Activated CD8-positive, alpha-beta memory T cell treated with anti-CD3 and anti-CD28 coated beads for 1 hour (primary cell): ENCODE data around the gene STRN3.

Source experiments
- DNase-seq, 2 donors: peaks; one replicate each; pipeline ENCODE4 v3.0.0-alpha.2; 2020; ENCODE audit warnings: low read depth in 1 of 2; ENCODE audit errors: extremely low read depth in 1 of 2

Gene STRN3

DNA sequence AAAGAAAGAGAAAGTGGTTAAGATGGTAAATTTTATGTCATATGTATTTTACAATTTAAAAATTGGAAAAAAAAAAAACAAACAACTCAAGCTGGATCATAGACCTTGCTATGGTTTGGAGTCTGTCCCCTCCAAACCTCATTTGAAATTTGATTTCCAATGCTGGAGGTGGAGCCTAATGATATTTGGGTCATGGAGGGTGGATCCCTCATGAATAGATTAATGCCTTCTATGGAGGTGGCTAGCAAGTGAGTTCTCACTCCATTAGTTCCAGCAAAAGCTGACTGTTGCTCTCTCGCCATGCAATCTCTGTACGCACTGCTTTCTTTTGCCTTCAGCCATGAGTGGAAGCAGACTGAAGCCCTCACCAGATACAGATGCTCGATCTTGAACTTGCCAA is 22.9 kb downstream of the STRN3 start:
- no peak for DNase-seq

DNA sequence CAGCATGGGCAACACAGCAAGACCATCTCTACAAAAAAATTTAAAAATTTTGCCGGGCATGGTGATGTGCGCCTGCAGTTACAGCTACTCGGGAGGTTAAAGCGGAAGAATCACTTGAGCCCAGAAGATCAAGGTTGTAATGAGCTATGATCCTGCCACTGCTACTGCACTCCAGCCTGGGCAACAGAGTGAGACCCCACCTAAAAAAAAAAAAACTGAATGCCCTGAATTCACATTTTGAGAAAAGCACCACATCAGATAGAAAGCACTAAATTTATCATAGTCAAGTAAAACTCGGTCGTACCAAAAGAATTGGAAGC is 24.9 kb downstream of the STRN3 start:
- DNase-seq: no peak

DNA sequence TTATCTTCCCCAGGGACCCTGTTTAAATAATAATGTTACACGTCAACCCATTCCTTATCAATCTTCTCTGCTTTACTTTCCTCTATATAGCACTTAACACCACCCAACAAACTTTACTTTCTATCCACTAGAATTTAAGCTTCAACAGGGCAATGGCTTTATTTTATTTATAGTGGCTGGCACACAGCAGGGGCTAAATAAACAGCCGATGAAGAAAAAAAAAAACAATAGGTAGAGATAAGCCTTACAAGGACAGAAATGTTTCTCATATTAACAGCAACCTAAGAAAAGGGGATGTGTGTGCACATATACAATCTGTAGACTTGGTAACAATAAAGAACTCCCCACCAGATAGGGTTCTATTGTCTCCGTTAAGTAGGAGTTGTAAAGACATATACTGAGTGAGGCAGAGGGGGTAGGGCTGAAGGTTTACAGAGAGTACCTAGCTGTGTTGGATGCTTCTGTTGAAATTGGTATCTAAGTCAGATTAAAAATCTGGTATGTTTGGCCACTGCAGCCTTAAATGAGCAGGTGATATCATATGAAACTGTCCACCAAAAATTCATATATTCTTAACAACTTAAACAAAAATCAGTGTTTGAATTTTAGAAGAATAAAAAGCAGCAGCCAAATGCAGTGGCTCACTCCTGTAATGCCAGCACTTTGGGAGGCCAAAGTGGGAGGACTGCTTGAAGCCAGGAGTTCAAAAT is 25.4 kb downstream of the STRN3 start:
- DNase-seq: no peak

DNA sequence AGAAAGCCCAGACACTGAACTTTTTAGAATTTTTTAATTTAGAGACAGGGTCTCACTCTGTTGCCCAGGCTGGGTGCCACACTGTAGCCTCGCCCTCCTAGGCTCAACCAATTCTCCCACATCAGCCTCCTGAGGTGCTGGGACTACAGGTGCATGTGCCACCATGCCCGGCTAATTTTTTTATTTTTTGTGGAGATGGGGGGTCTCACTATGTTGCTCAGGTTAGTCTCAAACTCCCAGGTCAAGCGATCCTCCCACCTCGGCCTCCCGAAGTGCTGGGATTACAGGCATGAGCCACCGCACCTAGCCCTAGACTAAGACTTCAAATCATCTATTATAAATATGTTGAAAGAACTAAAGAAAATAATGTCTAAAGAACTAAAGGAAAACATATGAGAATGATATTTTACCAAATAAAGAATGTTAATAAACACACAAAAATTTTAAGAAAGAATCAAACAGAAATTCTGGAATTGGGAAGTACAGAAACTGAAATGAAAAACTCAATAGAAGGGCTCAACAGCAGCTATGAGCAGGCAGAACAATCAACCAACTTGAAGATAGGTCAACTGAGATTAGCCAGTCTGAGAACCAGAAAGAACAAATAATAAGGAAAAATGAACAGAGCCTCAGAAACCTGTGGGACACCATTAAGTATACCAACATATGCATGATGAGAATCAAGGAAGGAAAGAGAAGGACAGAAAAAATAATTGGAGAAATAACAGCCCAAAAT is 27.0 kb downstream of the STRN3 start:
- DNase-seq: no peak

DNA sequence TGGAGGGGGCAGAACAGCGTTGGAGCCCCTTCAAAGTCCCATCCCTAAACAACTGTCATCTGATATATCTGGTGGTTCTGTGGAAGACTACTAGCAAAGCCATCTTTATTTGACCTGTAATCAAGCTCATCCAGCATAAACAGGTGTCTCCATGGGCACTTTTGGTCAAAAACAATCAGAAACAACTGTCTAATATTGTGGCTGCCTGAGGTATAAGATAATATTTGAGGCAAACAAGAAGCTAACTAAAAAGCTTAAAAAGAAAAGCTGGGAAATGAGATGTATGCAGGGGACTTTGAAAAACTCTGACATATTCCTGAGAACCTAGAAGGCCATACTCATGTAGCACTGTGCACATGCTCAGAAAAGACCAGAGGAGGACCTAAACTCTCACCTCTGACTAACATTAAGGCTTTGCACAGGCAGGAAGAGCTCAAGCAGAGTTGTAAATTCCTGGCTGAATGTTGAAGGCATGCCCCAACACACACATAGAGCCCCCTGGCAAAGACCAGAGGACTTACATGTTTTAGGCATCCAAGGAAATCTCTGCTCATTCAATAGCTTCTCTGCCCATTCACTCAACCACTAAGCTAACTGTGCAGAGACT is 28.0 kb downstream of the STRN3 start:
- no peak for DNase-seq

DNA sequence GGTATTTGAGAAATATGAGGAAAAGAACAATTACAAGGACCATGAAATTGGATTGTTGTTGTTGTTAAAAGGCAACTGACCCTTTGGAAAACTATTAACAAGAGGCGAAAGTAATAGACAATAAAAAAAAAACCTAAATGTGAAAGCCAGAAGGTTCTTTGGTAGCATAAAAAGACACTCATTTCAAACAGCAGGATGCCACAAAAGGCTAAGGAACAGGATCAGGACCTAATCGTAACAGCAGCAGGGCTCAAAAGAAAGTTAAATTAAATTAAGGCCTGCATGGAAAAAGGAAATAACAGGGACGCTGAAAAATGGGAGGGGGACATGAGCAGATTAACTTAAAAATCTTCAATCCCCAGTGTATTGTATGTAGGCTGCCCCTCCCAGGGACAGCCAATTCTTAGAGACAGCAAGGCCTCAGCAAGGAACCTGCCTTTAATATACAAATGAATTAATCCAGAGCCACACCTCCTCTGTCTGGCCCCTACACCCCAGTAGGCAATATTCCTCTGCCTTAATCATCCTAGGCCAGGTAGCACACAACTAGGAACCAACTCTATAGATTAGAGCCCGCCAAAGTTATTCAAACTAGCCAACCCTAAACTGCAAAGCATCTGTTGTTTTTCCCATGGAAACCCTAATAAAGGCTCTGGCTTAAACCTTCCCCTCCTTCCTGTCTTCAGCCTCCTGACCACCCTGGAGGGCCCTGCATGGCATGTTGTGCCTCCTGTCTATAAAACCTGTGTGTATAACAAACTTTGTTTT is 29.1 kb downstream of the STRN3 start:
- no peak for DNase-seq

DNA sequence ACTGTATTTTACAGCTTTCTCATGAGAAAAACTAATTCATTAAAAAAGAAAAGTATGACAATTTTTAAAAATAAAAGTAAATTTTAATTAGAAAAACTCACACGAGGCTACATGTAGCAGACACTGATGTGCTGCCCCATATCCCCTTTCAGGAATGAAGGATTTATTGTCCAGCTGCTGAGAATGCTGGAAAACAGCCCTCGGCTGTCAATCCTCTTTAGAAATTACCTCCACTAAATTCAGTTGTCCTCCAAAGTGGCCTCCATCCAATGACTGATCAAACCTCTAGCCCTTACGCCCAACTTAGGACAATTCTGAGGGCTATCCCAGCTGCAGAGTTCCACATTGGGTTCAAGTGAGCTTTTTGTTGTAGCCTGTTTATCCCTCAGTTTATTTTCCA is 30.5 kb downstream of the STRN3 start:
- DNase-seq: no peak

DNA sequence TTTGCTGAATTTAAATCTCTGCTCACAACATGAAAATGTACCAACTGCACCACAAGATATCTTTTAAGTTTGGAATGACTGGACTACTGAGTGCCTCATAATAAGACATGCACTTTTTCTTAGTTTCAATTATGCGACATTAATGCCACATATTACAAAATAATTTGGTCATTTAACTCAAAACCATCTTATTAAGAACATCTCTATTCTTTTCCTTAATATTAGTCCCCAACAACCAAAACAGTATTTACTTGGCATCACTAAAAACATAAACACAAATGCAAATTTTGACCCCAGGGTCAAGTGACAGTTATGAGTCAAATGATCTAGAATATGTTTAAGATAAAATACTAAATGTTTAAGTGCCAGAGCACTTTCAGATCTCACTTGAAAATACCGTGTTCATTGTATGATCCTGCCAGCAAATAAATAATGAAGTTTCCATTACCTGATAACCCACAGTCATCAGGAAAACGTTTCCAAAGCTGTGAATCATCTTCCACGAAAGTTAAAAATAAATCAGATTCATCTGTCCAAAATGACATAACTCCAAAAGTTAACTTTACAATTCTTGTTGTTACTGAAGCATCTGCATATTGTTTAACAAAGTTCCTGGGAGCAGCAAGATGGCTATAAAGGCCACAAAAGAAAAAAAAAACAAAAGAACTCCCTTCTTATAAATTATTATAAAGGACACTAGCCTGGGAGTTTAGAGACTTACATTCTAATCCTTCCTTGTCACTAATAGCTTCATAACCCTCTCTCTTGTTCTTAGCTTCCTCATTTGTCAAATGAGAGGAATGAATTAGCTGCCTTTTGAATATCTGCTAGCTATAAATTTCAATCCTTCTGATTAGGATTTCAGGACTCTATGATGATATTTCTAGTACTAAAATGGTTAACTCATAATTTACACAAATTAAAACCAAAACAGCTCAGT is 31.2 kb downstream of the STRN3 start:
- no peak for DNase-seq

DNA sequence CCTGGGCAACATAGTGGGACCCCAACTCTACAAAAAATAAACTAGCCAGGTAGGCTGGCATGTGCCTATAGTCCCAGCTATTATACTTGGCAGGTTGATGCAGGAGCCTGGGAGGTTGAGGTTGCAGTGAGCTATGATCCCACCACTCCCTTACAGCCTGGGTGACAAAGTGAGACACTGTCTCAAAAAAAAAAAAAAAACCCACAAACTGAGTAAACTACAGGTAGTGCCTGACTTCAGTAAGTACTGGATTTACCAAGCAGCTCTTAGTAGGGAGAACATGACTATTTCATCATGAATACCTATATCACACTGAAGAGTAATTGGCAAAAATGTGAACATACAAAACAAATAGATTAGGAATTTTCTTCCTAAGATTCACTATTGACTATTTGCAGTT is 33.1 kb downstream of the STRN3 start:
- DNase-seq: no peak

DNA sequence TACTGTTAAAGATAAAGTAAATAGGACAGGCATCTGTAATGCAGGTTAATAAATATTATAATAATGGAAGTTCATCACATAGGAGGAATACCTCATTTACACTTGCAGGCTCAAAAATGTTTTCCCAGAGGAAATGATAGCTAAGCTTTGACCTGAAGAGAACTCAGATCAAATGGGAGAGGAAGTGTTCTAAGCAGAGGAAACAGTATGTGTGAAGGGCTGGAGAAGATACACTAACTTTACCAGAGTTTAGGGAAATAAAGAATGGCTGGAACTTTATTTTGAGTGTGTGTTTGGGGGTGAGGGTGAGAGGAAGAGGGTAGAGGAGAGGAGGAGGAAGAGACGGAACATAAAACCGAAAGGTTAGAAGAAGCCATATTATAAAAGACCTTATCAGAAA is 34.8 kb downstream of the STRN3 start:
- no peak for DNase-seq

DNA sequence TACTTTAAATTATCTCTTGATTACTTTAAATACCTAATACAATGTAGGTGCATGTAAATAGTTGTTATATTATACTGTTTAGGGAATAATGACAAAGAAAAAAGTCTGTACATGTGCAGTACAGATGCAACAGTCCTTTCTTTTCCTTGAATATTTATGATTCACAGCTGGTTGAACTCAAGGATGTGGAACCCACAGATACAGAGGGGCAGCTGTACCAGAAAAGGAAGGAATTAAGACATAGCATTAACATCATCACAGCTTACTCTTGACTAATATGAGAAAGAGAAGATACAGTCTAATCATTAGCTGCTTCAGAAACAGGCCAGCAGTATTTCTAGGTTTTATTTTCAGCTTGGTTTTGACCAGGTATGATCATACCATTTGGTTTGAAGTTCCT is 35.4 kb downstream of the STRN3 start:
- no peak for DNase-seq

DNA sequence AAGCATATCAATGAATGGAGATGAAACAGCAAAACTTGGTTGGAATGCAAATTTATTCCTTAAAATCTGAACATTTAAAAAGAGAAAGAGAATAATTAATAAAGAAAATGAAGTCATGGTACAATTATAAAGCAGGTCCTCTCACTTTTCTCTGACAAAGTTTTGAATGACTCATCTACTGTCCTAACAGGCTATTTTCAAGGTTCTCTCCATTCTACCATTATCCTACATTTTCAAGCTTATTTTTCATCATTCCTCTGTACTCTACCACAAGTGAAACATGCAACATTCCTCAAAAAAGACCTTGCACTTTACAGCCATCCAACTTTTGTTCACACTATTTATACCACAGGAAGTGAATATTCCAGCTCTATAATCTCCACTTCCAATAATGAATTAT is 37.7 kb downstream of the STRN3 start:
- DNase-seq: no peak

DNA sequence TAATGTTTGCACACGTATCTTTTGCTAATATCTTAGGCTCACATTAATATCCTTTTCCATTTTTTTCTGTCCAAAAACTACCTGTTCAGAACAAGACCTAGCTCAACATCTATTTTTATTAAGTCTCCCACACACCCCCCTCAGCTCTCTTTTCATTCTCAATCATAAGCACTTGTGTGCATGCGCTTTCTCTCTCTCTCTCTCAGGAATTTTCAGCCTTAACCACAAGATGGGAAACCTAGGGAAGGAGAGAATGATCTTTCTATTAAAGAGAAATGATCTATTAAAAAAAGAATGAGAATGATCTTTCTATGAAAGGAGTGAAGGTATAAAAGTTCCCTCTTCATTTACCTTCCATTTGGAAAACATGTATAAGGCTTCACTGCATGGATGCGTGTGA is 40.4 kb downstream of the STRN3 start:
- no peak for DNase-seq

DNA sequence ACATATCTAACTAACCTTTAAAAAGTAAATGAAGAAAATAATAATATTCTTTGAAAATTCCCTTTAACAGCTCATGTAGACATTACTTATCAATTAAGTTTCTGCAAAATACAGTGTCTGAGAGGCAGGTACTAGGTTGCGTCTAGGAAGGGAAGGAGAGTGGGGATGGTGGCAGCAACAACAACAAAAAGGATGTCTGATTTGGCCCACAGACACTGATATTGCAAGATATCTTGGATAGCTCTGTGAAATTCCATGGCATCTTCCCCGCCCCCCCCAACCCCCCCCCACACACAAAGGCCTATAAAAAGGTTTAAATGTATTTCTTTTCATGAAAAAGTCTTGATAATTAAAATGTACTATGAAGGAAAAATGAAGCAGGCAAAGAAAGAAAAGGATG is 42.3 kb downstream of the STRN3 start:
- no peak for DNase-seq

DNA sequence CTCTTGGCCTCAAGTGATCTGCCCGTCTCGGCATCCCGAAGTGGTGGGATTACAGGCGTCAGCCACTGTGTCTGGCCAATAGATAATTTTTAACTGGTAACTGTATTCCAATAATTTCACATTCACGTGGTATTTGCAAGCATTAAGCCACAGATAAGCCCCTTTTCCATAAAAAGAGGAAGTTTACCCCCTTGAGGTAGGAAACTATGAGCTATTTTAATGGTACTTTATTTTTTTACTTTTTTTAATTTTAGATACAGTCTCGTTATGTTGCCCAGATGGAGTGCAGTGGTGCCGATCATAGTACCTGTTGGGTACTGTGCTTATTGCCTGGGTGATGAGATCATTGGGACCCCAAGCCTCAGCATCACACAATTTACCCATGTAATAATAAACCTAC is 43.6 kb downstream of the STRN3 start:
- no peak for DNase-seq

DNA sequence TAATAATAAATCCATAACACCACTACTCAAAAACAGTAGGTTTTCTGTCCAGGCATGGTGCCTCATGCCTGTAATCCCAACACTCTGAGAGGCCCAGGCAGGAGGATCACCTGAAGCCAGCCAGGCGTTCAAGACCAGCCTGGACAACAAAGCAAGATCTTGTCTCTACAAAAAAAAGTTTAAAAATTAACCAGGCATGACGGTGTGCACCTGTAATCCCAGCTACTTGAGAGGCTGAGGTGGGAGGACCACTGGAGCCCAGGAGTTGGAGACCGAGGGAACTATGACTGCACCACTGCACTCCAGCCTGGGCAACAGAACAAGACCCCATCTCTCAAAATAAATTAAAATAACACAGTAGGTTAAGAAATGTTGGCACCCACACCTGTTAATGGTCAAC is 45.2 kb downstream of the STRN3 start:
- DNase-seq: no peak

DNA sequence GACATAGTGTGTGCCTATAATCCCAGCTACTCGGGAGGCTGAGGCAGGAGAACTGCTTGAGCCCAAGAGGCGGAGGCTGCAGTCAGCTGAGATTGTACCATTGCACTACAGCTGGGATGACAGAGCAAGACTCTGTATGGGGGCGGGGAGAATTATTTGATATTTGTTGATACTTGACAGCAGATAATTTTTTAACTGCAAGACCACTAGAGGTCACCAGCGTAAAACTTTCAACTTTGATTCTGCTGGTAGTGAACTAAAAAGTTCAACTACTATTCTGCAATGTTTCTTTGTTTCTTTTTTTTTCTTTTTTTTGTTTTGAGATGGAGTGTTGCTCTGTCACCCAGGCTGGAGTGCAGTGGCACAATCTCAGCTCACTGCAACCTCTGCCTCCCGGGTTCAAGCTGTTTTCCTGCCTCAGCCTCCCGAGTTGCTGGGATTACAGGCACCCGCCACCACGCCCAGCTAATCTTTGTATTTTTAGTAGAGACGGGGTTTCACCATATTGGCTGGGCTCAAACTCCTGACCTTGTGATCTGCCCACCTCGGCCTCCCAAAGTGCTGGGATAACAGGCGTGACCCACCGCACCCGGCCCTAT is 46.0 kb downstream of the STRN3 start:
- peak in 1 of 2 donors; percentile 6 for DNase-seq

DNA sequence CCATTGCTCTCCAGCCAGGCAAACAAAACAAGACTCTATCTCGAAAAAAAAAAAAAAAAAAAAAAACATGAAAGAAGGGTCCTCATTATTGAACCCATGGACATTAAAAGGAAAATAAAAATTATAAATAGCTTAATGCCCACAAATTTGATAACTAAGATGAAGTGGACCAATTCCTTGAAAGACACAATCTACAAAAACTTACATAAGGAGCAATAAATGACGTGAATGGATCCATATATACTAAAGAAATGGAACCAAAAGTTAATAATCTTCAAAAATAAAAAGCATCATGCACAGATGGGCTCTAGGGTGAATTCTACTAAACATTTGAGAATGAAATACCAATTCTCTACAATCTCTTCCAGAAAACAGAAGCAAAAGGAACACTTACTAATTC is 48.4 kb downstream of the STRN3 start:
- DNase-seq: no peak

DNA sequence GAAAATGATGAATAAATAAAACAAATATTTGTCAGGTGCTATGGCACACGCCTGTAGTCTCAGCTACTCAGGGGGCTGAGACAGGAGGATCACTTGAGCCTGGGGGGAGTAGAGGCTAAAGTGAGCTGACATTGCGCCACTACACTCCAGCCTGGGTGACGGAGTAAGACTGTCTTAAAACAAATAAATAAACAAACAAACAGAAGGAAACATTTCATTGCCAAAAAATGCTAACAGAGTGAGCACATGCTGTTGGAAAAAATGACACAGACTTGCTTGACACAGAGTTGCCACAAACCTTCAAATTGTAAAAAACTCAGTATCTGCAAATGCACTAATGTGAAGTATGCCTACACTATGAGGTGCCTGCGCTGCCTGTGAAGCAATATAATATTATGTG is 51.6 kb downstream of the STRN3 start:
- no peak for DNase-seq

DNA sequence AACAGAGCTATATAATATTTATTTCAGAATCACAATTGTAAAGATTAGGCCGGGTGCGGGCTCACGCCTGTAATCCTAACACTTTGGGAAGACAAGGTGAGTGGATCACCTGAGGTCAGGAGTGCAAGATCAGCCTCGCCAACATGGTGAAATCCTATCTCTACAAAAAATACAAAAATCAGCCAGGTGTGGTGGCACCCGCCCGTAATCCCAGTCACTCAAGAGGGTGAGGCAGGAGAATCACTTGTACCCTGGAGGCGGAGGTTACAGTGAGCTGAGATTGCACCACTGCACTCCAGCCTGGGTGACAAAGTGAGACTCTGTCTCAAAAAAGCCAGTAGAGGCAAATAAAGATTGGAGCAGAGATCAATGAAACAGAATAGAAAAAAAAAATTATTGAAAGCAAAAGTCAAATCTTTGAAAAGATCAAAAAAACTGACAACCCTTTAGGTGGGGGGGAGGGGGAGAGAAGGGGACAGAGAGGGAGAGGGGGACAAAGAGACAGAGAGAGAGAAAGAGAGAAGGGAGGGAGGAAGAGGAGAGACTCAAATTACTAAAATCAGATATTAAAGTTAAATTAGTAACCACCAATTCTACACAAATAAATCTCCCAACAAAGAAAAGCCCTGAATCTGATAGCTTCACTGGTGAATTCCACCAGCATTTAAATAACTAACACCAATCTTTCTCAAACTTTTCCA is 53.1 kb downstream of the STRN3 start:
- DNase-seq: no peak
